ENCODE data around the gene ANKMY1.
"Not testable (repeated sequence)": the region's sequence is repeated elsewhere in the genome, so short reads cannot be mapped to it uniquely, and the experiment has no call there.

The ANKMY1 gene

GRCh38 chr2:240502059-240502429 is 55.7 kb downstream of the ANKMY1 start:
- no peak for DNase-seq

- no peak for DNase-seq
Observed at GRCh38 chr2:240501531-240501991, 56.2 kb downstream of the ANKMY1 start.

GRCh38 chr2:240500561-240501423 is 57.0 kb downstream of the ANKMY1 start:
- DNase-seq = no peak

GRCh38 chr2:240499309-240500301 is 58.2 kb downstream of the ANKMY1 start:
- no peak for DNase-seq

GRCh38 chr2:240498958-240499260 is 58.9 kb downstream of the ANKMY1 start:
- no peak for DNase-seq

GRCh38 chr2:240498171-240498957 is 59.4 kb downstream of the ANKMY1 start:
- no peak for DNase-seq

- DNase-seq = not testable (repeated sequence)
Observed at GRCh38 chr2:240497082-240497481, 60.7 kb downstream of the ANKMY1 start.

GRCh38 chr2:240494942-240495341 is 62.8 kb downstream of the ANKMY1 start:
- DNase-seq = not testable (repeated sequence)

- no peak for DNase-seq
Observed at GRCh38 chr2:240494194-240494793, 63.5 kb downstream of the ANKMY1 start.

- no peak for DNase-seq
Observed at GRCh38 chr2:240491483-240491882, 66.3 kb downstream of the ANKMY1 start.

- no peak for DNase-seq
Observed at GRCh38 chr2:240482141-240482540, 75.6 kb downstream of the ANKMY1 start.

- no peak for DNase-seq
Observed at GRCh38 chr2:240481720-240482119, 76.1 kb downstream of the ANKMY1 start.

GRCh38 chr2:240480834-240481623 is 76.8 kb downstream of the ANKMY1 start:
- DNase-seq = no peak

GRCh38 chr2:240479111-240479501 is 78.7 kb downstream of the ANKMY1 start:
- no peak for DNase-seq

GRCh38 chr2:240478346-240479110 is 79.3 kb downstream of the ANKMY1 start:
- no peak for DNase-seq

- DNase-seq = no peak
Observed at GRCh38 chr2:240477916-240478315, 79.9 kb downstream of the ANKMY1 start.

- DNase-seq = no peak
Observed at GRCh38 chr2:240473211-240473610, 84.6 kb downstream of the ANKMY1 start.

- no peak for DNase-seq
Observed at GRCh38 chr2:240472078-240472790, 85.6 kb downstream of the ANKMY1 start.

- no peak for DNase-seq
Observed at GRCh38 chr2:240469740-240470139, 88.0 kb downstream of the ANKMY1 start.

- DNase-seq = no peak
Observed at GRCh38 chr2:240469239-240469636, 88.5 kb downstream of the ANKMY1 start.

All from central memory CD4-positive, alpha-beta T cell (primary cell).